Gastroesophageal sphincter (tissue), 4 donors: ENCODE results near the gene ZKSCAN4. TPM values are rescaled to one million over a fixed set of nuclear protein-coding genes. Genes with fewer than 3 reads are reported as not detected.

Experiments
- ATAC-seq: fragments of 150-250 bp; one replicate; pipeline ENCODE4 v1.9.1; 2016; ENCODE audit warnings: mild to moderate bottlenecking, moderate library complexity
- H3K27ac ChIP-seq, 4 donors: fragments of 200-600 bp; sonication (generic) in 3 of 4; 1 replicate in 3 of 4; 2 replicates in 1 of 4; pipeline ENCODE4 v1.5.1; 2016 to 2019
- H3K27me3 ChIP-seq: fragments of 200-600 bp; sonication (generic); one replicate; pipeline ENCODE4 v1.5.1; 2019
- H3K36me3 ChIP-seq, 2 donors: fragments of 200-600 bp; sonication (generic); one replicate each; pipeline ENCODE4 v1.5.1; 2019; ENCODE audit warnings: control low read depth in 1 of 2
- H3K4me1 ChIP-seq, 3 donors: fragments of 200-600 bp; sonication (generic); 1 replicate in 2 of 3; 2 replicates in 1 of 3; pipeline ENCODE4 v1.5.1; 2016 to 2019; ENCODE audit warnings: control low read depth in 2 of 3
- H3K4me3 ChIP-seq, 2 donors: fragments of 200-600 bp; sonication (generic); one replicate each; pipeline ENCODE4 v1.5.1; 2019; ENCODE audit warnings: mild to moderate bottlenecking in 1 of 2, moderate library complexity in 1 of 2
- H3K9me3 ChIP-seq, 3 donors: fragments of 200-600 bp; sonication (generic); one replicate each; pipeline ENCODE4 v1.5.1; 2017 to 2019; ENCODE audit warnings: control low read depth in 2 of 3
- EP300 ChIP-seq: sonication (generic); formaldehyde crosslinking; IDR thresholded peaks from one replicate; pipeline ENCODE4 v1.6.1; 2017; ENCODE audit warnings: antibody characterized with exemption, mild to moderate bottlenecking
- POLR2A ChIP-seq, 2 donors: fragments of 450-650 bp; IDR thresholded peaks; one replicate each; pipeline ENCODE4 v1.6.1; 2017; ENCODE audit warnings: antibody characterized with exemption in 2 of 2, mild to moderate bottlenecking in 2 of 2, moderate library complexity in 1 of 2
- POLR2AphosphoS5 ChIP-seq: sonication (generic); formaldehyde crosslinking; IDR thresholded peaks from one replicate; pipeline ENCODE4 v1.6.1; 2017; ENCODE audit warnings: antibody characterized with exemption
- WGBS, 2 donors: methylation state at CpG; one replicate each; pipeline ENCODE4 v1.1.5; 2018; ENCODE audit warnings: low coverage in 1 of 2; 5-methylcytosine and 5-hydroxymethylcytosine counted together
- total RNA-seq, 4 donors: library from RNA; depleted of rRNA; stranded (reverse); fragments of >200 nt; gene quantifications; one replicate each; pipeline ENCODE4 v1.1.0, GENCODE V29; 2016
- TF ChIP-seq, protein P1 (sequence below), 4 experiments: fragments of 200-600 bp in 2 of 4; fragments of 450-650 bp in 2 of 4; sonication (generic) in 1 of 4; IDR thresholded peaks; one replicate each; pipeline ENCODE4 v1.5.1; 2017 to 2019; ENCODE audit warnings: antibody characterized with exemption in 4 of 4, mild to moderate bottlenecking in 2 of 4, moderate library complexity in 2 of 4

ZKSCAN4 gene
- total RNA-seq, 4 donors from 2014 or later: 3.2 to 6.4 (median 5.0) TPM

GRCh38 chr6:28217890-28218289 is 34.2 kb downstream of the ZKSCAN4 start:
- 90 to 95% methylated on average over 6 to 7 of the region's 12 CpGs for WGBS, 2 donors
- peak overlapping the region in 1 of 2 donors; percentile 66 for H3K4me3 ChIP-seq
- TF ChIP-seq, protein P1, sequence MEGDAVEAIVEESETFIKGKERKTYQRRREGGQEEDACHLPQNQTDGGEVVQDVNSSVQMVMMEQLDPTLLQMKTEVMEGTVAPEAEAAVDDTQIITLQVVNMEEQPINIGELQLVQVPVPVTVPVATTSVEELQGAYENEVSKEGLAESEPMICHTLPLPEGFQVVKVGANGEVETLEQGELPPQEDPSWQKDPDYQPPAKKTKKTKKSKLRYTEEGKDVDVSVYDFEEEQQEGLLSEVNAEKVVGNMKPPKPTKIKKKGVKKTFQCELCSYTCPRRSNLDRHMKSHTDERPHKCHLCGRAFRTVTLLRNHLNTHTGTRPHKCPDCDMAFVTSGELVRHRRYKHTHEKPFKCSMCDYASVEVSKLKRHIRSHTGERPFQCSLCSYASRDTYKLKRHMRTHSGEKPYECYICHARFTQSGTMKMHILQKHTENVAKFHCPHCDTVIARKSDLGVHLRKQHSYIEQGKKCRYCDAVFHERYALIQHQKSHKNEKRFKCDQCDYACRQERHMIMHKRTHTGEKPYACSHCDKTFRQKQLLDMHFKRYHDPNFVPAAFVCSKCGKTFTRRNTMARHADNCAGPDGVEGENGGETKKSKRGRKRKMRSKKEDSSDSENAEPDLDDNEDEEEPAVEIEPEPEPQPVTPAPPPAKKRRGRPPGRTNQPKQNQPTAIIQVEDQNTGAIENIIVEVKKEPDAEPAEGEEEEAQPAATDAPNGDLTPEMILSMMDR (IDR thresholded peaks at IDR 0.05): no peak
- TF ChIP-seq EP300 (no peak), POLR2AphosphoS5 (no peak), POLR2A (IDR thresholded peaks at IDR 0.05) (no peak)

GRCh38 chr6:28215425-28215824 is 36.6 kb downstream of the ZKSCAN4 start:
- H3K9me3 ChIP-seq: no peaks in the 10 kb centered on the region
- peaks cover 67% of the 10 kb centered on the region for H3K27me3 ChIP-seq
- no peak for ATAC-seq
- no peak overlapping the region for H3K4me3 ChIP-seq
- H3K27ac ChIP-seq: no peak overlapping the region
- H3K36me3 ChIP-seq: no peaks in the 10 kb centered on the region
- 17 to 40% methylated on average over 6 to 8 of the region's 8 CpGs for WGBS, 2 donors
- peaks cover 0 to 16% (median 5%) of the 10 kb centered on the region in 3 donors for H3K4me1 ChIP-seq
- TF ChIP-seq, protein P1 (IDR thresholded peaks at IDR 0.05): no peak
- TF ChIP-seq POLR2A (IDR thresholded peaks at IDR 0.05): no peak
- TF ChIP-seq EP300: no peak
- TF ChIP-seq POLR2AphosphoS5: no peak

More at GRCh38 chr6:28217890-28218289, 34.2 kb downstream of the ZKSCAN4 start:
- H3K27me3 ChIP-seq: peaks cover 60% of the 10 kb centered on the region
- peaks cover 0 to 16% (median 5%) of the 10 kb centered on the region in 3 donors for H3K4me1 ChIP-seq
- no peaks in the 10 kb centered on the region for H3K9me3 ChIP-seq
- no peaks in the 10 kb centered on the region for H3K36me3 ChIP-seq
- H3K27ac ChIP-seq: no peak overlapping the region
- no peak for ATAC-seq

GRCh38 chr6:28213213-28213523 is 38.9 kb downstream of the ZKSCAN4 start:
- no peak for ATAC-seq
- Histone ChIP-seq H3K9me3 (no peaks in the 10 kb centered on the region), H3K4me3 (no peak overlapping the region), H3K4me1 (peaks cover 0 to 9% (median 2%) of the 10 kb centered on the region in 3 donors), H3K27ac (no peak overlapping the region), H3K36me3 (no peaks in the 10 kb centered on the region), H3K27me3 (peaks cover 88% of the 10 kb centered on the region)
- TF ChIP-seq, protein P1 (IDR thresholded peaks at IDR 0.05): no peak
- TF ChIP-seq POLR2AphosphoS5: no peak
- no peak for TF ChIP-seq EP300
- no peak for TF ChIP-seq POLR2A (IDR thresholded peaks at IDR 0.05)
- WGBS, 2 donors: 8 to 15% methylated on average over 2 of the region's 2 CpGs

DNA sequence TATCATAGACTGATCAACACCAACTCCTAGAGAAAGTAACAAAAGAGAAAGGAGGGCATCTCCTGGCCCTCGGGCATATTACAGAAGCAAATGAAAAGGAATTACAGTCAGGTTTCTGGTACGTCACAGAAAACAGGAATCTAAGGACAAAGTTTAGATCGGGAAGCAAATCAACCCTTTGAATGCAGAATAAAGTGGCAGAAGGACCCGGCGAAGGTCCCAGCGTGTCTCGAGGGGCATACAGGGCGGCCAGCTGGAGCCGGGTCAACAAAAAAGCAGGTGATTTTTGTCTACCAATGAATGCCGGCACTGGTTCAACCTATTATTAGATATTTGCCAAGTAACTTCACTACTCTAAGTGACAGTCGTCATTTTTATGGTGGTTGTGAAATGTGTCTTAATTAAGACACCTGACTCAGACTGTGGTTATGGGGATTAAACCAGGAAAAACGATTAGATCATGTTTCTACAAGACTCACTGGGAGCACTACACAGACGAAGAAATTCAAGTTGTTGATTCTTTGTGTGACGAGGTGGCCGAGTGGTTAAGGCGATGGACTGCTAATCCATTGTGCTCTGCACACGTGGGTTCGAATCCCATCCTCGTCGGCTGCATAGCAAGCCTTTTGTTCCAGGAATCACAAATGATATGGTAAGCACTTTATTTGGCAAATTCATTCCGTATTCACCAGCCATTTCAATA is 39.4 kb downstream of the ZKSCAN4 start:
- 2 to 3% methylated on average over 17 to 21 of the region's 21 CpGs for WGBS, 2 donors
- Histone ChIP-seq H3K4me1 (peaks cover 0 to 9% (median 4%) of the 10 kb centered on the region in 3 donors), H3K36me3 (no peaks in the 10 kb centered on the region), H3K9me3 (no peaks in the 10 kb centered on the region), H3K27me3 (peaks cover 88% of the 10 kb centered on the region), H3K27ac (no peak overlapping the region), H3K4me3 (peak overlapping the region in 1 of 2 donors; percentile 22)
- TF ChIP-seq POLR2A (IDR thresholded peaks at IDR 0.05): no peak
- TF ChIP-seq EP300: no peak
- TF ChIP-seq POLR2AphosphoS5: no peak
- peak; percentile 19 for ATAC-seq

DNA sequence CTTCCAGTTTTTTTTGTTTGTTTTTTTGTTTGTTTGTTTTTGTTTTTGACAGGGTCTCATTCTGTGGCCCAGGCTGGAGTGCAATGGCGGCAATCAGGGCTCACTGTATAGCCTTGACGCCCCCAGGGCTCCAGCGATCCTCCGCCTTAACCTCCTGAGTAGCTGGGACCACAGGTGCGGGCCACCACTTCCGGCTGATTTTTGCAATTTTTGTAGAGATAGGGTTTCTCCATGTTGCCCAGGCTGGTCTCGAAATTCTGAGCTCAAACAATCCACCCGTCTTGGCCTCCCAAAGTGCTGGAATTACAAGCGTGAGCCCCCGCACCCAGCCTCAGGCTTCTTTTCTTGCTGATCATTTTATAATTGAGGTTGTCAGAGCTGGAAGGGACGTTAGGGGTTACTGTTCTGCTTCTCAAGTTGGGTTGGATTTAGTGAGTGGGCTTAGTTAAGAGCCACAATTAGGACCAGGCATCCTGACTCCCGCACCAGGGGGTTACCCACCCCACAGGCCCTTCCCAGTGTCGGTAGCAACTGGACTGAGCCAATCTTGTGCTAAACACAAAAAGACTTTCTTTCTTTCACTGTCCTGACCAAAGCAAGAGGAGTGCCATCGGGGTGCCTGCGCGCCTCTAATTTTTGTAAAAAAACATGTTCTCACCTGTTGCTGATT is 40.1 kb downstream of the ZKSCAN4 start:
- 3 to 12% methylated on average over 12 to 16 of the region's 16 CpGs for WGBS, 2 donors
- H3K36me3 ChIP-seq: no peaks in the 10 kb centered on the region
- H3K27me3 ChIP-seq: peaks cover 94% of the 10 kb centered on the region
- peak overlapping the region in 1 of 2 donors; percentile 22 for H3K4me3 ChIP-seq
- TF ChIP-seq EP300: no peak
- TF ChIP-seq POLR2A (IDR thresholded peaks at IDR 0.05): no peak
- TF ChIP-seq POLR2AphosphoS5: no peak
- TF ChIP-seq, protein P1 (IDR thresholded peaks at IDR 0.05): no peak
- H3K27ac ChIP-seq: no peak overlapping the region
- no peak for ATAC-seq
- H3K9me3 ChIP-seq: peaks cover 0 to 6% (median 0%) of the 10 kb centered on the region in 3 donors
- H3K4me1 ChIP-seq: peaks cover 0 to 15% (median 7%) of the 10 kb centered on the region in 3 donors
